SU-DHL-6 (cell line): ENCODE results near the gene SLC25A10.

ENCODE experiments used
- CTCF ChIP-seq: fragments of 200-600 bp; sonication (generic); IDR thresholded peaks from one replicate; pipeline ENCODE4 v1.5.1; 2017; ENCODE audit warnings: antibody characterized with exemption, mild to moderate bottlenecking, low read length, moderate library complexity; ENCODE audit not compliant: insufficient read depth, poor library complexity, severe bottlenecking
- EZH2phosphoT487 ChIP-seq: fragments of 200-600 bp; sonication (generic), shearing (Covaris generic); conservative IDR thresholded peaks from 2 replicates; pipeline ENCODE4 v1.6.1; 2018; ENCODE audit warnings: mild to moderate bottlenecking, antibody characterized with exemption, low read length, moderate library complexity, mixed read lengths

GRCh38 chr17:81700353-81701287 lies 11.5 kb upstream of the SLC25A10 start:
- TF ChIP-seq CTCF (no peak), EZH2phosphoT487 (no peak)
